Panc1 (cell line): ENCODE measurements around the gene BNIP2.
"Not testable (repeated sequence)": the region's sequence is repeated elsewhere in the genome, so short reads cannot be mapped to it uniquely, and the experiment has no call there.

Source experiments
- TF ChIP-seq, protein P1 (sequence below): fragments of 450-650 bp; IDR thresholded peaks from 2 replicates; pipeline ENCODE4 v1.5.1; 2017; ENCODE audit warnings: mild to moderate bottlenecking
- TF ChIP-seq, protein P2 (sequence below), 2 experiments: IDR thresholded peaks; 2 replicates each; pipeline ENCODE4 v1.6.1; 2011 to 2012; ENCODE audit warnings: low read depth in 2 of 2, control low read depth in 1 of 2, low read length in 1 of 2, mild to moderate bottlenecking in 1 of 2, moderate library complexity in 1 of 2; ENCODE audit not compliant: insufficient read depth in 1 of 2

DNA sequence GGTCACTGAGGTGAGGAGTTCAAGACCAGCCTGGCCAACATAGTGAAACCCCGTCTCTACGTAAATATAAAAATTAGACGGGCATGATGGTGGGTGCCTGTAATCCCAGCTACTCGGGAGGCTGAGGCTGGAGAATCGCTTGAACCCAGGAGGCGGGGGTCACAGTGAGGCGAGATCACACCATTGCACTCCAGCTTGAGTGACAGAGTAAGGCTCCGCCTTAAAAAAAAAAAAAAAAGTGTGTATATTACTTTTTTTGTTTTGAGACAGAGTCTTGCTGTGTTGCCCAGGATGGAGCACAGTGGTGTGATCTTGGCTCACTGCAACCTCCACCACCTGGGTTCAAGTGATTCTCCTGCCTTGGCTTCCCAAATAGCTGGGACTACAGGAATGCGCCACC, 43.3 kb downstream of the BNIP2 start:
- TF ChIP-seq, protein P1, sequence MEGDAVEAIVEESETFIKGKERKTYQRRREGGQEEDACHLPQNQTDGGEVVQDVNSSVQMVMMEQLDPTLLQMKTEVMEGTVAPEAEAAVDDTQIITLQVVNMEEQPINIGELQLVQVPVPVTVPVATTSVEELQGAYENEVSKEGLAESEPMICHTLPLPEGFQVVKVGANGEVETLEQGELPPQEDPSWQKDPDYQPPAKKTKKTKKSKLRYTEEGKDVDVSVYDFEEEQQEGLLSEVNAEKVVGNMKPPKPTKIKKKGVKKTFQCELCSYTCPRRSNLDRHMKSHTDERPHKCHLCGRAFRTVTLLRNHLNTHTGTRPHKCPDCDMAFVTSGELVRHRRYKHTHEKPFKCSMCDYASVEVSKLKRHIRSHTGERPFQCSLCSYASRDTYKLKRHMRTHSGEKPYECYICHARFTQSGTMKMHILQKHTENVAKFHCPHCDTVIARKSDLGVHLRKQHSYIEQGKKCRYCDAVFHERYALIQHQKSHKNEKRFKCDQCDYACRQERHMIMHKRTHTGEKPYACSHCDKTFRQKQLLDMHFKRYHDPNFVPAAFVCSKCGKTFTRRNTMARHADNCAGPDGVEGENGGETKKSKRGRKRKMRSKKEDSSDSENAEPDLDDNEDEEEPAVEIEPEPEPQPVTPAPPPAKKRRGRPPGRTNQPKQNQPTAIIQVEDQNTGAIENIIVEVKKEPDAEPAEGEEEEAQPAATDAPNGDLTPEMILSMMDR, result not testable (repeated sequence)
- TF ChIP-seq, protein P2, sequence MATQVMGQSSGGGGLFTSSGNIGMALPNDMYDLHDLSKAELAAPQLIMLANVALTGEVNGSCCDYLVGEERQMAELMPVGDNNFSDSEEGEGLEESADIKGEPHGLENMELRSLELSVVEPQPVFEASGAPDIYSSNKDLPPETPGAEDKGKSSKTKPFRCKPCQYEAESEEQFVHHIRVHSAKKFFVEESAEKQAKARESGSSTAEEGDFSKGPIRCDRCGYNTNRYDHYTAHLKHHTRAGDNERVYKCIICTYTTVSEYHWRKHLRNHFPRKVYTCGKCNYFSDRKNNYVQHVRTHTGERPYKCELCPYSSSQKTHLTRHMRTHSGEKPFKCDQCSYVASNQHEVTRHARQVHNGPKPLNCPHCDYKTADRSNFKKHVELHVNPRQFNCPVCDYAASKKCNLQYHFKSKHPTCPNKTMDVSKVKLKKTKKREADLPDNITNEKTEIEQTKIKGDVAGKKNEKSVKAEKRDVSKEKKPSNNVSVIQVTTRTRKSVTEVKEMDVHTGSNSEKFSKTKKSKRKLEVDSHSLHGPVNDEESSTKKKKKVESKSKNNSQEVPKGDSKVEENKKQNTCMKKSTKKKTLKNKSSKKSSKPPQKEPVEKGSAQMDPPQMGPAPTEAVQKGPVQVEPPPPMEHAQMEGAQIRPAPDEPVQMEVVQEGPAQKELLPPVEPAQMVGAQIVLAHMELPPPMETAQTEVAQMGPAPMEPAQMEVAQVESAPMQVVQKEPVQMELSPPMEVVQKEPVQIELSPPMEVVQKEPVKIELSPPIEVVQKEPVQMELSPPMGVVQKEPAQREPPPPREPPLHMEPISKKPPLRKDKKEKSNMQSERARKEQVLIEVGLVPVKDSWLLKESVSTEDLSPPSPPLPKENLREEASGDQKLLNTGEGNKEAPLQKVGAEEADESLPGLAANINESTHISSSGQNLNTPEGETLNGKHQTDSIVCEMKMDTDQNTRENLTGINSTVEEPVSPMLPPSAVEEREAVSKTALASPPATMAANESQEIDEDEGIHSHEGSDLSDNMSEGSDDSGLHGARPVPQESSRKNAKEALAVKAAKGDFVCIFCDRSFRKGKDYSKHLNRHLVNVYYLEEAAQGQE (IDR thresholded peaks at IDR 0.05; ENCODE audit: insufficient read depth in 1 of 2, low read depth in 2 of 2, low read length in 1 of 2), result not testable (repeated sequence)
